ENCODE data around the gene PRR5L.

PRR5L gene

GRCh38 chr11:36454941-36455631, 159.0 kb downstream of the PRR5L start:
- Mint-ChIP-seq H3K27me3 (ENCODE audit: low read depth) (no peaks in the 10 kb centered on the region), H3K4me1 (ENCODE audit: low read depth) (peaks cover 36% of the 10 kb centered on the region), H3K27ac (peak overlapping the region; percentile 15), H3K4me3 (no peak overlapping the region), H3K9me3 (no peaks in the 10 kb centered on the region), H3K36me3 (ENCODE audit: low read depth) (peaks cover 57% of the 10 kb centered on the region)

- Mint-ChIP-seq H3K36me3 (ENCODE audit: low read depth) (peaks cover 57% of the 10 kb centered on the region), H3K4me1 (ENCODE audit: low read depth) (peaks cover 37% of the 10 kb centered on the region), H3K27me3 (ENCODE audit: low read depth) (no peaks in the 10 kb centered on the region), H3K4me3 (no peak overlapping the region), H3K27ac (no peak overlapping the region), H3K9me3 (no peaks in the 10 kb centered on the region)
Measured at GRCh38 chr11:36455658-36456111, 159.6 kb downstream of the PRR5L start.

GRCh38 chr11:36456156-36456555, 160.1 kb downstream of the PRR5L start:
- Mint-ChIP-seq H3K36me3 (ENCODE audit: low read depth) (peaks cover 52% of the 10 kb centered on the region), H3K27ac (no peak overlapping the region), H3K27me3 (ENCODE audit: low read depth) (no peaks in the 10 kb centered on the region), H3K9me3 (no peaks in the 10 kb centered on the region), H3K4me3 (no peak overlapping the region), H3K4me1 (ENCODE audit: low read depth) (peaks cover 33% of the 10 kb centered on the region)

DNA sequence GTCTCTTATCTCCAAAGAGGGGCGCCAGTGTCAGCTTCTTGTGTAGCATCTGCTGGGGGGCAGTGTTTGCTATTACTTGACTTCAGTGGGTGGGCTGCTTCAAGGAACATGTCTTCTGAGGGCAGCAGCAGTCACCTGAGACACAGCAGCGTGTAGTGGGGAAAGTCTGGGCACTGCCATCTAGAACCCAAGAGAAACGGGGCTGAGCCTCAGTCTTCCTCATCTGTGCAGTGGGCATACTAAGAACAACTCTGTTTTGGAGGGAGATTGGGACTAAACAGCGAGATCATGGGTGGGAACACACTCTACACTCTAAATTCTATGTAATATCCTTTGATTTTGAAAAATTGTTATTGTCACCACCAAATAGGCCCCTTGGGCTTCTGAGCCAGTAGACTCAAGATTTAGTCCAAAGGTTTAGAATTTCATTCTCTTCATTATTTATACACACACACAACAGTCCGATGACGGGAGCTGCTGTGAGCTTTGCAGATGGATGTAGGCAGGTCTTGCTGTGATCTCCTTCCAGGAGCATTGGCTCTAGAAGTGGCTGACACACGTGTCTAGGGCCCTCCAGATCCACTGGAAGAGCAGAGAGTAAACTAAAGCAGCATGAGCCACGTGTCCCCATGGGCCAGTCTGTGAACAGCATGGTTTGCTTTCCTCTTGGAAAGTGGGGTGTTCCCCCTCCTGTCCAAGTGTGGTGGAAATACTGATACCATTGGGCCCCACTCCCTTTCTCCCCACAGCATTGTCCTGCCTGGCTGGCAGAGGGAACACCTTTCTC, 162.2 kb downstream of the PRR5L start:
- Mint-ChIP-seq H3K4me1 (ENCODE audit: low read depth) (peaks cover 13% of the 10 kb centered on the region), H3K27me3 (ENCODE audit: low read depth) (no peaks in the 10 kb centered on the region), H3K27ac (no peak overlapping the region), H3K9me3 (no peaks in the 10 kb centered on the region), H3K4me3 (no peak overlapping the region), H3K36me3 (ENCODE audit: low read depth) (peaks cover 42% of the 10 kb centered on the region)

GRCh38 chr11:36459046-36459445, 163.0 kb downstream of the PRR5L start:
- H3K36me3 Mint-ChIP-seq (ENCODE audit: low read depth) = peaks cover 41% of the 10 kb centered on the region
- no peak overlapping the region for H3K4me3 Mint-ChIP-seq
- no peak overlapping the region for H3K27ac Mint-ChIP-seq
- H3K9me3 Mint-ChIP-seq = no peaks in the 10 kb centered on the region
- H3K27me3 Mint-ChIP-seq (ENCODE audit: low read depth) = no peaks in the 10 kb centered on the region
- peaks cover 9% of the 10 kb centered on the region for H3K4me1 Mint-ChIP-seq (ENCODE audit: low read depth)

DNA sequence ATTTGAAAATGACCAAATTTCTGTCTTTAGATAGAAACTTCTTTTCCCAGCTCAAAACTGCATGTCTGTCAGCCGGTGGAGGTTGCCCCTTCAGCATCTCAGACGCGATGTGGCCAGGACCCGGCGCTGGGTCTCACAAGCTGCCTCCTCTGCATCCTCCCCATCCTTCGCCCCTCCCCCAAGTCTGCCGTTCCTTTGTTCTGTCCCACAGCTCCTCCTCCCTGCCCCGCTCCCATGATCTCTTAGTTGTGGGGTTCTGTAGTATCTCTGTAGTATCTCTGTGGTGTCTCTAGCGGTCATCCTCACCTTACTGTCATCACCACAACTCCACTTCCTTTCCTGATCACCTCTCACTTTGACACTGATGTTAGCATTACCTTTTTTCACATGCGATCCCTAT, 164.1 kb downstream of the PRR5L start:
- H3K36me3 Mint-ChIP-seq (ENCODE audit: low read depth) = peaks cover 47% of the 10 kb centered on the region
- no peaks in the 10 kb centered on the region for H3K9me3 Mint-ChIP-seq
- peaks cover 9% of the 10 kb centered on the region for H3K4me1 Mint-ChIP-seq (ENCODE audit: low read depth)
- H3K4me3 Mint-ChIP-seq = no peak overlapping the region
- no peak overlapping the region for H3K27ac Mint-ChIP-seq
- no peaks in the 10 kb centered on the region for H3K27me3 Mint-ChIP-seq (ENCODE audit: low read depth)

GRCh38 chr11:36462321-36462720, 166.2 kb downstream of the PRR5L start:
- H3K4me1 Mint-ChIP-seq (ENCODE audit: low read depth) = peaks cover 9% of the 10 kb centered on the region

DNA sequence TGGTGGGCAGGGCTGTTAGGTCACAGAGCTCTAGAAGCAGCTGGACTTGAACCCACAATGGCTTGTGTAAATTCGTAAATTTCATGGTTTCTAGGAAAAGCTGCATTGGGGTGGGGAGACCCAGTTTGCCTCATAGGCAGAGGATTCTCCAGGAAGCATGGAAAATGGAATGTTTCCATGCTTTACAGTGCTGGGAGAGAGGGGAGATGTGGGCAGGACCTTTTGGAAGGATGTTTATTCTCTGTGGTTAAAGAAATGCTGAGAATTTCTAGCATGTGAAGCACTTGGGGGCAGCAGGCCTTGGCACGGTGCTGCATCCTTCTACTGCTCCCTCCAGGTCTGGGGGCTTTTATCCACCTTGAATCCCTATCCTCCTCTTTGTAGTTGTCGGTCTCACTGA, 167.7 kb downstream of the PRR5L start:
- Mint-ChIP-seq H3K27ac (no peak overlapping the region), H3K4me3 (no peak overlapping the region), H3K27me3 (ENCODE audit: low read depth) (no peaks in the 10 kb centered on the region), H3K36me3 (ENCODE audit: low read depth) (peaks cover 41% of the 10 kb centered on the region), H3K9me3 (no peaks in the 10 kb centered on the region), H3K4me1 (ENCODE audit: low read depth) (peaks cover 10% of the 10 kb centered on the region)

More at GRCh38 chr11:36462321-36462720, 166.2 kb downstream of the PRR5L start:
- no peak overlapping the region for H3K4me3 Mint-ChIP-seq
- no peaks in the 10 kb centered on the region for H3K9me3 Mint-ChIP-seq
- no peak overlapping the region for H3K27ac Mint-ChIP-seq
- H3K27me3 Mint-ChIP-seq (ENCODE audit: low read depth) = no peaks in the 10 kb centered on the region
- H3K36me3 Mint-ChIP-seq (ENCODE audit: low read depth) = peaks cover 49% of the 10 kb centered on the region

DNA sequence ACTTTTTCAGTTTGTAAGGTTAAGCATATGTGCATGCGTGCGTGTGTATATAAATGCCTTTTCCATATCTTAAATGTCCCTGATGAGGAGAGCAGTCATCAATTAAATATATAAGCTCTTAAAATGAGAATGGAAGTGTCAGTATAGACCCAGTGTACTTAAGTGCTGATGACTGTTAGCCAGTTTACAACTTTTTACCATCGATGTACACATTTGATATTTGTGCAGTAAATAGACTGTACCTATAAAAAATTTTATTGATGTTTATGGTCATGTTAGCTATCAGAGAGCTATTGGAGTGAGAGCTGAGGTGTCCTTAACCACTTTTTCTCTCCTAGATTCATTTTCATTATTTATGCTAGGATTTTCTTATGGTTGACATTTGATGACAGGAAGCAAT, 168.6 kb downstream of the PRR5L start:
- H3K36me3 Mint-ChIP-seq (ENCODE audit: low read depth) = peaks cover 41% of the 10 kb centered on the region
- no peak overlapping the region for H3K4me3 Mint-ChIP-seq
- no peaks in the 10 kb centered on the region for H3K27me3 Mint-ChIP-seq (ENCODE audit: low read depth)
- H3K27ac Mint-ChIP-seq = no peak overlapping the region
- peaks cover 12% of the 10 kb centered on the region for H3K4me1 Mint-ChIP-seq (ENCODE audit: low read depth)
- no peaks in the 10 kb centered on the region for H3K9me3 Mint-ChIP-seq

- Mint-ChIP-seq H3K27me3 (ENCODE audit: low read depth) (no peaks in the 10 kb centered on the region), H3K4me3 (no peak overlapping the region), H3K27ac (no peak overlapping the region), H3K36me3 (ENCODE audit: low read depth) (peaks cover 35% of the 10 kb centered on the region), H3K9me3 (no peaks in the 10 kb centered on the region), H3K4me1 (ENCODE audit: low read depth) (peaks cover 6% of the 10 kb centered on the region)
Measured at GRCh38 chr11:36465449-36466163, 169.5 kb downstream of the PRR5L start.

GRCh38 chr11:36467012-36467411, 170.9 kb downstream of the PRR5L start:
- peaks cover 5% of the 10 kb centered on the region for H3K4me1 Mint-ChIP-seq (ENCODE audit: low read depth)
- no peaks in the 10 kb centered on the region for H3K9me3 Mint-ChIP-seq
- H3K36me3 Mint-ChIP-seq (ENCODE audit: low read depth) = peaks cover 35% of the 10 kb centered on the region
- no peaks in the 10 kb centered on the region for H3K27me3 Mint-ChIP-seq (ENCODE audit: low read depth)
- no peak overlapping the region for H3K4me3 Mint-ChIP-seq
- H3K27ac Mint-ChIP-seq = no peak overlapping the region

GRCh38 chr11:36467916-36468315, 171.8 kb downstream of the PRR5L start:
- H3K27ac Mint-ChIP-seq = no peak overlapping the region
- no peaks in the 10 kb centered on the region for H3K9me3 Mint-ChIP-seq
- H3K4me3 Mint-ChIP-seq = no peak overlapping the region
- peaks cover 5% of the 10 kb centered on the region for H3K4me1 Mint-ChIP-seq (ENCODE audit: low read depth)
- H3K36me3 Mint-ChIP-seq (ENCODE audit: low read depth) = peaks cover 33% of the 10 kb centered on the region
- no peaks in the 10 kb centered on the region for H3K27me3 Mint-ChIP-seq (ENCODE audit: low read depth)

- Mint-ChIP-seq H3K4me3 (no peak overlapping the region), H3K4me1 (ENCODE audit: low read depth) (peaks cover 5% of the 10 kb centered on the region), H3K27ac (no peak overlapping the region)
Measured at GRCh38 chr11:36469063-36469462, 173.0 kb downstream of the PRR5L start.

GRCh38 chr11:36469881-36470802, 174.1 kb downstream of the PRR5L start:
- H3K4me3 Mint-ChIP-seq = no peak overlapping the region
- H3K4me1 Mint-ChIP-seq (ENCODE audit: low read depth) = peaks cover 5% of the 10 kb centered on the region
- no peaks in the 10 kb centered on the region for H3K9me3 Mint-ChIP-seq
- H3K27me3 Mint-ChIP-seq (ENCODE audit: low read depth) = no peaks in the 10 kb centered on the region
- H3K36me3 Mint-ChIP-seq (ENCODE audit: low read depth) = peaks cover 25% of the 10 kb centered on the region
- H3K27ac Mint-ChIP-seq = no peak overlapping the region

More at GRCh38 chr11:36469063-36469462, 173.0 kb downstream of the PRR5L start:
- H3K9me3 Mint-ChIP-seq = no peaks in the 10 kb centered on the region
- peaks cover 29% of the 10 kb centered on the region for H3K36me3 Mint-ChIP-seq (ENCODE audit: low read depth)
- no peaks in the 10 kb centered on the region for H3K27me3 Mint-ChIP-seq (ENCODE audit: low read depth)

Data from T-helper 1 cell treated with Interleukin-12 subunit alpha and Interleukin-12 subunit beta and Interleukin-4 antibody, amounts not matched to agents 30 μg/mL and 1 μg/mL, for 36 hours (primary cell).